NT2/D1 (cell line): Measurements from ENCODE around the gene TOLLIP.

Experiments
- DNase-seq: peaks from one replicate; pipeline ENCODE4 v3.0.0-alpha.2; 2011; ENCODE audit warnings: low read depth, low spot score
- H3K27me3 ChIP-seq: 2 replicates; pipeline ENCODE4 v1.6.0; 2011; ENCODE audit warnings: mild to moderate bottlenecking; ENCODE audit not compliant: insufficient read length, insufficient read depth
- H3K36me3 ChIP-seq: 2 replicates; pipeline ENCODE4 v1.6.1; 2011; ENCODE audit warnings: mild to moderate bottlenecking, low read length, mixed read lengths; ENCODE audit not compliant: insufficient read depth, insufficient read length
- H3K4me1 ChIP-seq: 2 replicates; pipeline ENCODE4 v1.5.1; 2011; ENCODE audit not compliant: insufficient read depth, insufficient read length
- H3K4me3 ChIP-seq: 2 replicates; pipeline ENCODE4 v1.5.1; 2011; ENCODE audit warnings: low read depth; ENCODE audit not compliant: insufficient read length
- H3K9ac ChIP-seq: 2 replicates; pipeline ENCODE4 v1.6.0; 2011; ENCODE audit warnings: low read depth; ENCODE audit not compliant: insufficient read length
- H3K9me3 ChIP-seq: 2 replicates; pipeline ENCODE4 v1.5.1; 2011; ENCODE audit warnings: mild to moderate bottlenecking, low read length; ENCODE audit not compliant: insufficient read depth
- SUZ12 ChIP-seq: IDR thresholded peaks from 2 replicates; pipeline ENCODE4 v1.6.1; 2011; ENCODE audit not compliant: insufficient read length, insufficient read depth; ENCODE audit errors: extremely low read depth
- YY1 ChIP-seq: IDR thresholded peaks from 2 replicates; pipeline ENCODE4 v1.6.1; 2011; ENCODE audit not compliant: insufficient read length, insufficient read depth
- ZNF274 ChIP-seq: IDR thresholded peaks from 2 replicates; pipeline ENCODE4 v1.6.1; 2011; ENCODE audit warnings: mild to moderate bottlenecking, low read depth, low read length

Gene TOLLIP

GRCh38 chr11:1257366-1257765 is 52.1 kb downstream of the TOLLIP start:
- no peak for DNase-seq
- Histone ChIP-seq H3K4me1 (peaks cover 31% of the 10 kb centered on the region), H3K27me3 (peaks cover 1% of the 10 kb centered on the region), H3K9me3 (no peaks in the 10 kb centered on the region), H3K36me3 (no peaks in the 10 kb centered on the region), H3K9ac (no peak overlapping the region), H3K4me3 (no peak overlapping the region)
- no peak for TF ChIP-seq YY1
- TF ChIP-seq SUZ12, result no peak
- TF ChIP-seq ZNF274, result no peak

- no peak for TF ChIP-seq ZNF274
- no peak for TF ChIP-seq SUZ12
- TF ChIP-seq YY1, result no peak
- no peak overlapping the region for H3K9ac ChIP-seq
- no peak for DNase-seq
- peaks cover 10% of the 10 kb centered on the region for H3K27me3 ChIP-seq
- peaks cover 26% of the 10 kb centered on the region for H3K4me1 ChIP-seq
- H3K9me3 ChIP-seq, result 0 out of 2 replicates have a peak, but pooled peaks cover under 1% of the 10 kb centered on the region
- H3K36me3 ChIP-seq, result no peaks in the 10 kb centered on the region
- H3K4me3 ChIP-seq, result no peak overlapping the region
Observed at GRCh38 chr11:1256257-1257045, 53.0 kb downstream of the TOLLIP start.

GRCh38 chr11:1255151-1255550 is 54.3 kb downstream of the TOLLIP start:
- Histone ChIP-seq H3K27me3 (peaks cover 15% of the 10 kb centered on the region), H3K36me3 (no peaks in the 10 kb centered on the region), H3K4me3 (no peak overlapping the region), H3K9ac (no peak overlapping the region), H3K9me3 (peaks cover 8% of the 10 kb centered on the region; the same call in 1 of the 2 replicates), H3K4me1 (peaks cover 23% of the 10 kb centered on the region)
- no peak for DNase-seq
- TF ChIP-seq ZNF274 (no peak), SUZ12 (no peak), YY1 (no peak)

- DNase-seq, result no peak
- Histone ChIP-seq H3K4me1 (peaks cover 21% of the 10 kb centered on the region), H3K9ac (no peak overlapping the region), H3K4me3 (no peak overlapping the region), H3K36me3 (no peaks in the 10 kb centered on the region), H3K9me3 (peaks cover 8% of the 10 kb centered on the region; the same call in 1 of the 2 replicates), H3K27me3 (peaks cover 15% of the 10 kb centered on the region)
- no peak for TF ChIP-seq YY1
- no peak for TF ChIP-seq SUZ12
- TF ChIP-seq ZNF274, result no peak
Observed at GRCh38 chr11:1254733-1255132, 54.7 kb downstream of the TOLLIP start.

- Histone ChIP-seq H3K9me3 (peaks cover 8% of the 10 kb centered on the region; the same call in 1 of the 2 replicates), H3K9ac (no peak overlapping the region), H3K36me3 (no peaks in the 10 kb centered on the region), H3K27me3 (peaks cover 15% of the 10 kb centered on the region), H3K4me3 (no peak overlapping the region), H3K4me1 (peaks cover 18% of the 10 kb centered on the region)
- TF ChIP-seq ZNF274 (no peak), SUZ12 (no peak), YY1 (no peak)
- no peak for DNase-seq
Observed at GRCh38 chr11:1254086-1254648, 55.3 kb downstream of the TOLLIP start.

GRCh38 chr11:1253103-1253485 is 56.3 kb downstream of the TOLLIP start:
- H3K36me3 ChIP-seq, result no peaks in the 10 kb centered on the region
- peaks cover 13% of the 10 kb centered on the region for H3K4me1 ChIP-seq
- no peak overlapping the region for H3K9ac ChIP-seq
- peaks cover 8% of the 10 kb centered on the region; the same call in 1 of the 2 replicates for H3K9me3 ChIP-seq
- peaks cover 15% of the 10 kb centered on the region for H3K27me3 ChIP-seq
- DNase-seq, result no peak
- no peak for TF ChIP-seq SUZ12
- TF ChIP-seq ZNF274, result no peak
- no peak for TF ChIP-seq YY1
- H3K4me3 ChIP-seq, result no peak overlapping the region

- peaks cover 11% of the 10 kb centered on the region for H3K4me1 ChIP-seq
- H3K4me3 ChIP-seq, result no peak overlapping the region
- DNase-seq, result no peak
- H3K27me3 ChIP-seq, result peaks cover 15% of the 10 kb centered on the region
- H3K9me3 ChIP-seq, result peaks cover 8% of the 10 kb centered on the region; the same call in 1 of the 2 replicates
- no peak for TF ChIP-seq ZNF274
- no peak for TF ChIP-seq YY1
- no peak for TF ChIP-seq SUZ12
- H3K36me3 ChIP-seq, result no peaks in the 10 kb centered on the region
- H3K9ac ChIP-seq, result no peak overlapping the region
Observed at GRCh38 chr11:1252371-1253102, 56.9 kb downstream of the TOLLIP start.
